ENCODE measurements around the gene SHLD2. TPM values are rescaled to one million over a fixed set of nuclear protein-coding genes. Genes with fewer than 3 reads are reported as not detected.

Gene SHLD2
- total RNA-seq, 2 experiments from 2014 or later = 34.3 to 37.3 TPM

GRCh38 chr10:87054373-87055295 is 40.4 kb upstream of the SHLD2 start:
- no peak for DNase-seq (ENCODE audit: low spot score)
- H3K79me2 ChIP-seq (ENCODE audit: insufficient read depth, low read depth, low read length) = no peaks in the 10 kb centered on the region
- no peaks in the 10 kb centered on the region for H3K4me1 ChIP-seq (ENCODE audit: insufficient read depth, low read length, poor library complexity, severe bottlenecking)
- ChIA-PET POLR2A (interaction anchor here (0.9 kb wide), 1 partner anchor 10 kb away, joined by 4 read pairs; no protein-coding TSS in a partner anchor), CTCF (ENCODE audit: unreplicated experiment) (interaction anchor here (0.5 kb wide), 1 partner anchor 23 kb away, joined by 3 read pairs; no protein-coding TSS in a partner anchor)
- no peak overlapping the region for H2AFZ ChIP-seq (ENCODE audit: low read length)
- peaks cover 92% of the 10 kb centered on the region for H3K36me3 ChIP-seq (ENCODE audit: insufficient read depth, low read length)
- no peaks in the 10 kb centered on the region for H3K9me2 ChIP-seq (ENCODE audit: insufficient read depth, low read length)
- H4K20me1 ChIP-seq (ENCODE audit: insufficient read depth, low read length) = no peaks in the 10 kb centered on the region
- H3K4me3 ChIP-seq (ENCODE audit: low read depth, low read length, poor library complexity, severe bottlenecking) = no peak overlapping the region
- no peak for TF ChIP-seq EZH2phosphoT487 (IDR thresholded peaks at IDR 0.05; ENCODE audit: borderline replicate concordance, low read depth, low read length)
- TF ChIP-seq CTCF (conservative IDR thresholded peaks at IDR 0.05; ENCODE audit: low read length) = no peak
- H3K4me2 ChIP-seq (ENCODE audit: low read length) = no peak overlapping the region
- intact Hi-C loops (cut with micrococcal nuclease; ENCODE audit: unreplicated experiment) = no loop called here
- BruUV-seq (replicated peaks) = no TSS peak
- H3K9me3 ChIP-seq (ENCODE audit: low read length) = no peaks in the 10 kb centered on the region
- H3K27ac ChIP-seq (ENCODE audit: low read depth, low read length, poor library complexity, severe bottlenecking) = no peak overlapping the region

GRCh38 chr10:87058171-87058570 is 36.8 kb upstream of the SHLD2 start:
- Histone ChIP-seq H2AFZ (ENCODE audit: low read length) (no peak overlapping the region), H3K36me3 (ENCODE audit: insufficient read depth, low read length) (peaks cover 94% of the 10 kb centered on the region)

More at GRCh38 chr10:87058171-87058570, 36.8 kb upstream of the SHLD2 start:
- TF ChIP-seq CTCF (conservative IDR thresholded peaks at IDR 0.05; ENCODE audit: low read length) (no peak), EZH2phosphoT487 (IDR thresholded peaks at IDR 0.05; ENCODE audit: borderline replicate concordance, low read depth, low read length) (no peak)
- DNase-seq (ENCODE audit: low spot score) = no peak
- Histone ChIP-seq H3K4me1 (ENCODE audit: insufficient read depth, low read length, poor library complexity, severe bottlenecking) (no peaks in the 10 kb centered on the region), H3K9me3 (ENCODE audit: low read length) (no peaks in the 10 kb centered on the region), H3K9me2 (ENCODE audit: insufficient read depth, low read length) (no peaks in the 10 kb centered on the region), H3K79me2 (ENCODE audit: insufficient read depth, low read depth, low read length) (no peaks in the 10 kb centered on the region), H3K4me2 (ENCODE audit: low read length) (no peak overlapping the region), H3K4me3 (ENCODE audit: low read depth, low read length, poor library complexity, severe bottlenecking) (no peak overlapping the region), H3K27ac (ENCODE audit: low read depth, low read length, poor library complexity, severe bottlenecking) (no peak overlapping the region), H4K20me1 (ENCODE audit: insufficient read depth, low read length) (no peaks in the 10 kb centered on the region)
- intact Hi-C loops (cut with micrococcal nuclease; ENCODE audit: unreplicated experiment) = no loop called here
- ChIA-PET CTCF (ENCODE audit: unreplicated experiment) (no interaction called here), POLR2A (no interaction called here)
- BruUV-seq (replicated peaks) = no TSS peak

All from OCI-LY7 (cell line).